Embryonic facial prominence (tissue), 1 donor: Measurements from ENCODE around the gene CUZD1.
"Not testable (repeated sequence)": the region's sequence is repeated elsewhere in the genome, so short reads cannot be mapped to it uniquely, and the experiment has no call there.

Source experiments
- DNase-seq: peaks from one replicate; pipeline ENCODE4 v3.0.0-alpha.2; 2016; ENCODE audit errors: extremely low spot score

Gene CUZD1

GRCh38 chr10:122845783-122846332, at the start of gene CUZD1:
Gene CUZD1 (minus strand): TSS chr10:122845857. CDS start chr10:122845843, 14 bp downstream.
- DNase-seq = no peak

DNA sequence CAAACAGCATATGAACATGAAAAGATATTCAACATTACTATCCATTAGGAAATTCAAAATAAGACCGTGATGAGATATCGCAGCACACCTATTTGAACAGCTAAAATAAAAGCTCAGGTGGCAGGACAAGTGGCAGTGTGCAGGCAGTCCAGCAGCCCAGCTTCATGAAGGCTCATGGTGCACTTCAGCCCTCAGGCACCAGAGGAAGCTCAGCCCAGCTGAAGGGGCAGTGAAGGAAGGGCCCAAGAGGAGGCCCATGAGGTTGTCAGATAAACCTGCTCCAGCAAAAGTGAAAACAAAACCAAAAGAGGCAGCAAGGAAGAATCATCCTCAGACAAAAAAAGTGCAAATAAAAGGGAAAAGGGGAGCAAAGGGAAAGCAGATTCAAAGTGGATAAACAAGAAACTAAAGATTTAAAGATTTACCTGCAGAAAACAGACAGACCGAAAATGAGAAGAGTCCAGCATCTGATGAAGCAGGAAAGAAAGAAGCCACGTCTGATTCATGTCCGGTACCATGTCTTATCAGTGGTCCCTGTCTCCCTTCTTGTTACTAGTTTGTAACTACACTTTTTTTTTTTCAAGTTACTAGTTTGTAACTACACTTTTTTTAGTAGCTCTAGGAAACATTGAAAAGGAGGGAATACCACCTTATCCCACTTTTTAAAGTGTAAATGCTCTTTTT, 48.7 kb upstream of the CUZD1 start:
- no peak for DNase-seq

DNA sequence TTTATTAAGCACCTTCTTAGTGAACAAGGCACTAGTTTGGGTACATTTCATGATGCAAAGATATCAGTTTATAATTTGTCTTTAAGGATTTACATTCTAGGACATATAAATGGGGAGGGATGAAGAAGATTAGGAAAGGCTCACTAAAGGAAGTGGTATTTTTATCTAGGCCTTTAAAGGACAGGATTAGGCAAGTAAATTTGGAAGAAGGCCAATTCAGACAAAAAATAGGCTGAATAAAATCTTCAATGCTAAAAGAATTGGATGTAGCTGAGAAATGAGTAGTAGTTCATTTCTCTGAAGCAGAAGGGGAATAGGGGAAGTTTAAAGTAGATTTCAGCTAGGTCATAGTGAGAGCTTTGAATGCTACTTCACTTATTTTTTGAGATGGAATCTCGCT, 38.5 kb upstream of the CUZD1 start:
- no peak for DNase-seq

GRCh38 chr10:122882766-122883165, 37.1 kb upstream of the CUZD1 start:
- DNase-seq = no peak

DNA sequence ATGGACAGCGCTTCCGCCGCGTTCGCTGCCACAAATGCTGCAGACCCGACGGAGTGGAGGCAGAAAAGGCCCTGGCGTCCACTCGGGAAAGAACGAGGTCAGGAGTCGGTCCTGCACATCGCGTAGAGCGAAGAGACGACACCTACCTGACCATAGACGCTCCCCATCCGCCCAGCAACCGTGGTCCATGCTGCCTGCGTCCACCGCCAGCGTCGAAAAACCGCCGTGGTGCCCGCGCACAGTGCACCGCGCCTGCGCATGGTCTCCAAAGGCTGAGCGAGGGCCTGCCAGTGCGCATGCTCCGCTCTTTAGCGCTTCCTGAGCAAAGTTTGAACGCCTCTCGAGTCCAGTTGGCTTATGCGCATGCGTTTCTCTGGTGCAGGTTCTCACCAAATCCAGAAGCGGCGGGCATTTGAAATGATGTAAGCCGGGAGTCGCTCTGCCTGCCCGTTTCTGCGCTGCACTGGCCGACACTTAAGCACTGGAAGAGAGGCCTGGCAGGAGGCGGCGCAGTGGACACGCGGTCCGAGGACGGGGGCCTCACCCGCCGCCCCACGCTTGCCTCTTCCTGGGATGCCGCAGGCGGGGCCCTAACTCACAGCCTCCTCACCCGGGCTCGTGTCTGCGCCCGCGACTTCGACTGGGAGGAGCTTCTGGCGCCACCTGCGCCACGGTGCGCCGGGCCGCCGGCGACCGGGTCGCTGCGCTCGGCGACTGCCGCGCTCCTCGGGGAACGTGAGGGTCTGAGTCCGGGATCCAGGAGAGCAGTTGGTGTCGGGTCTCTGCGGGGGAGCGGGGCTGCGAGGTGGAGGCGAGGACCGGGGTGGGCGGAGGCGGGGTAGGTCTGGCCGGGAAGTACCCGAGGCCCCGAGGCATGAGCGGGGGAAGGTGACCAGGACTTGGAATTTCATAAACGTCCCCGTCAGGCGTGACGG, 33.9 kb upstream of the CUZD1 start, which contains the start of gene FAM24B:
Gene FAM24B (minus strand): TSS at position 243 of the 935 bp plus-strand sequence. CDS start 29,066 bp downstream, outside the sequence.
- peak; percentile 93 for DNase-seq

DNA sequence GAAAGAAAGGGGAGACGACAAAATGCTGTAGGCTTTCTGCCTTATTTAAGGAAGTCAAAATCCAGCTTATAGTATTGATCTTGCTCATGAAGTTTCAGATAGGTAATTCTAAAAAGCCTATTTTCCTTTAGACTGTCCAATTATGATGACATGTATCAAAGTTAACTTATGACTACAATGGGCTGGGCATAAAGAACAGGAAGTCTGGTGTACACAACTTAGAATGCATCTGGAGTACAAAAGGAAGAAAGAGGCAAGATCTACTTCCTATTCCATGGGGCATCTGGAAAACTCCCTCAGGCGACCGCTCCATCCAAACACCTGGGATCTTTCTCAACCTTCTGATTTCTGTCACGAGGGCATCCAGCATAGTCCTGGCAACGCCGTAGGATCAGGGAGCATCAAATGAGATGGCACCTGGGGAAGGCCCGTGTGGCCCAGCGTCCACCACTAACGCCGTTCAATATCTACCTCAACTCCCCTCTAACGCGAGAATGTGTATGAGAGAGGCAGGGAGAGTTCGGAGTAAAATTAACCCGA, 33.2 kb upstream of the CUZD1 start:
- no peak for DNase-seq

DNA sequence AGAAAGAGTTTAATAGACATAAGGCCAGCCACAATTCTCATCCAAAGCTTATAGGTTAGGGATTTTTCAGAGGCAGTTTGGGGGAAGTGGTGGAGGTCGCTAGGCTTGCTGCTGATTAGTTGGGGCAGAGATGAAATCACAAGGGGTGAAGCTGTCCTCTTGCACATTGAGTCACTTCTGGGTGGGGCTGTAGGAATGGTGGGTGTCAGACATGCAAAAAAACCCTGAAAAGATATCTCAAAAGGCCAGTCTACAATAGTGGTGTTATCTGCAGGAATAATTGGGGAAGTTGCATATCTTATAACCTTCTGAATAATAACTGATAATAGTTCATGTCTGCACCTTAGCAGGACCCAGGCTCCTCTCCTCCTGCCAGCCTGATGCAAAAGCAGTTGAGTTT, 31.6 kb upstream of the CUZD1 start:
- DNase-seq = no peak

DNA sequence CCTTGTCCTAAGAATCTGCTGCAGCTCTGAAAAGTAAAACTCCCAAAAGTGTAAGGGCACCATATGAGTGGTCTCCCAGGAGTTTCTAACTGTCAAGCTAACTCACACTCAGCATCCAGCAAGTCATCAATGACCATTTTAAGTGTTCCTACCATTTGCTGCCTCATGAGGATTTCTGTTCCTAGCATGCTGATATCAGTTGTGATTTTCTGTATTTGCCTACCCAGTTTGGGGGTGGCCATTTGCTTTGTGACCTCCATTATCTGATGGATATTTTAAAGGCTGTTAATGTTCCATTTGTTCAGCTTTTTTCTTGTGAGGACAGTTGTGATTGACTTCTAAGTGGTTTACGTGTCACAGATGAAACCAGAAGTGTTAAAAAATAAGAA, 30.8 kb upstream of the CUZD1 start:
- no peak for DNase-seq

DNA sequence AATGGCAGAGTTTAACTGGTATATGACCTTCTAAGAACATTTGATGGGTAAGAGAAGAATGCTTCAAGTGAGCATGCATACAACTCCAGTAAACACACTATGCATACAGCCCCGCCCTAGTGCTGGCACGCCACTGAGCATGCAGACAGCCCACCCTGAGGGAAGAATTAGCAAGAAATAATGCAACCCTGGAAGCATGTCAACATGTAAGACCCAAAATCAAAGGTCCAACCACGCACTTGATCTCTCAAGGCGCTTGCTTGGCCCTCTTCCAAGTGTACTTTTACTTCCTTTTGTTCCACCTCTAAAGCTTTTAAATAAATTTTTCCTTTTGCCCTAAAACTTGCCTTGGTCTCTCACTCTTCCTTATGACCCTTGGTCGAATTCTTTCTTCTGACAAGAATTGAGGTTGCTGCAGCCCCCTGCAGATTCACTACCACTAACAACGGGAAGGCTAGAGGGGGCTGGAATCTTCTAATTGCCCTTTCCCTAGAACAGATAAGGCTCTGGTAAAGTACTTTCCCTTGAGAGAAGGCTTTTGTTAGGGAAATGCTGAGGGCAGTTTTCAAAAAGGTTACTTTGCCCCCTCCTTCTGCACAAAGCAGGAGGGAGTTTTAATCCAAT, 30.3 kb upstream of the CUZD1 start:
- no peak for DNase-seq

- DNase-seq = not testable (repeated sequence)
Observed at GRCh38 chr10:122871947-122872346, 26.3 kb upstream of the CUZD1 start.

DNA sequence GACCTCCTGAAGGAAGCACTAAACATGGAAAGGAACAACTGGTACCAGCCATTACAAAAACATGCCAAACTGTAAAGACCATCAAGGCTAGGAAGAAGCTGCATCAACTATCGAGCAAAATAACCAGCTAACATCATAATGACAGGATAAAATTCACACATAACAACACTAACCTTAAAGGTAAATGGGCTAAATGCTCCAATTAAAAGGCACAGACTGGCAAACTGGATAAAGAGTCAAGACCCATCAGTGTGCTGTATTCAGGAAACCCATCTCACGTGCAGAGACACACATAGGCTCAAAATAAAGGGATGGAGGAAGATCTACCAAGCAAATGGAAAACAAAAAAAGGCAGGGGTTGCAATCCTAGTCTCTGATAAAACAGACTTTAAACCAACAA, 23.1 kb upstream of the CUZD1 start:
- not testable (repeated sequence) for DNase-seq

- DNase-seq = not testable (repeated sequence)
Observed at GRCh38 chr10:122866757-122867482, 21.3 kb upstream of the CUZD1 start.

DNA sequence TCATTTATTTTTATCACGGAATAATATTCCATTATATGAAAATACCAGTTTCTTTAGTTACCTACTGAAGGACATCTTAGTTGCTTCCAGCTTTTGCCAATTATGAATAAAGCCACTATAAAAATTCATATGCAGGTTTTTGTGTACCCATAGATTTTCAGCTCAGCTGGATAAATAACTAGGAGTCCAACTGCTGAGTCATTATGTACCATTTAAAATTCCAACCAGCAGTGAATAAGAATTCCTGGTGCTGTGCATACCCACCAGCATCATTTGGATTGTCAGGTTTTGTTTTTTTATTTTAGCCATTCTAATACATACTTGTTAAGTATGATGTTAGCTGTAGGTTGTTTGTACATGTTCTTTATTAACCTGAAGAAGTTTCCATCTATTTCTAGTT, 19.2 kb upstream of the CUZD1 start:
- DNase-seq = no peak

DNA sequence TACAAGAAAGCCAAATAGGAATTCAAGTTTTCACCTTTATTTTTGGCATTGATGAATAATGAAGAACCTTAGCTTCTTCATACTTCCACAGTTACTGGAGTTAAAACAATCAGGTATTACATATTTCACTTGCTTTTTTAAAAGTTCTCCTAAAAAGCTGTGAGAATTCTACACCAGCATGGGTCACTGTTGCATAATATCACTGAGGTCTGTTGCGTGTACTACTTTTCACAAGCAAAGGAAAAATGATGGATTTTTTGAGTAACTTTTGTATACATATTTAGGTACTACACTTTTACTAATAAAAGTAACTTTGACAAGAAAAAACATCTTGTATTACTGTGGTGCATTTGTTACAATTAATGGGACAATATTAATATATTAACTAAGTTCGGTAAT, 18.5 kb upstream of the CUZD1 start:
- DNase-seq = no peak

DNA sequence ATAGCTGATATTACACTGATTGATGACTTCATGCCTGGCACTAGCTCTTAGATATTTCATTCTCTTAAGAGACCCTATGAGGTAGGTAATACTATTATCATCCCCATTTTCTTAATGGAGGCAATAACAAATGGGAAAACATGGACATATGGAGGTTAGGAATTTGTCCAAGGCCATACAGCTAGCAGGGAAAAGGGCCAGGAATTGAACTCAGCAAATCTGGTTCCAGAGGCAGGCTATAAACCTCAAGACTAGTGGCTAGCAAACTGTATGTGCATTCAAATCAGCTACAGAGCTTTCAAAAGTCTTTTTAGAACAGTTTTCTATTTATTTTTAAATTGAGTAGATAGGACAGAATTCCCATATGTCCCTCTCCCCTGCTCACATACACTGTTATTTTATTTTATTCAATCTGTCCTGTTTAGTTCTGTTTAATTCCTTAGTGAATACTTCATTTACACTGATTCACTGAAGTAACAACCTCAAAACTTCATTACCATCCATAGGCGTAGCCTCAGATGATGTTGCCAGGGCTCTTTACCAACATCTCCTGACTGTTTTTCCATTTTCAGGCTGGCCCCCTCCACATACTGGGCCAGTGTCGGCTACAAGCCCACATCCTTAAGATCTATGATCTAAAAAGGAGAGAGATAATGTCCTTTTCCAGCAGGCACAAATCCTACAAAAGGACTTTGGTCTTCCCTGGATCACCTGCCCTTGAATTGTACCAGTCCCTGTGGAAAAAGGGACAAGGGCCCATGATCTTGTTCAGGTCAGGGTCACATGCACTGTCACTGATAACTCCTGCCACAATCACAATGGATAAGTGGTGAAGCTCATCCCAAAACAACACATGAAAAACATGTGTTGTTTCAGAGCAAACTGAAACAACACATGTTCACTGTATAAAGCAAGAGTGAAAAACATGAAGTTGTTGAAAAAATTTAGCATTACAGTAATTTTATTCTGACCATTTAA, 17.8 kb upstream of the CUZD1 start:
- no peak for DNase-seq

GRCh38 chr10:122861711-122862161, 16.1 kb upstream of the CUZD1 start:
- no peak for DNase-seq

DNA sequence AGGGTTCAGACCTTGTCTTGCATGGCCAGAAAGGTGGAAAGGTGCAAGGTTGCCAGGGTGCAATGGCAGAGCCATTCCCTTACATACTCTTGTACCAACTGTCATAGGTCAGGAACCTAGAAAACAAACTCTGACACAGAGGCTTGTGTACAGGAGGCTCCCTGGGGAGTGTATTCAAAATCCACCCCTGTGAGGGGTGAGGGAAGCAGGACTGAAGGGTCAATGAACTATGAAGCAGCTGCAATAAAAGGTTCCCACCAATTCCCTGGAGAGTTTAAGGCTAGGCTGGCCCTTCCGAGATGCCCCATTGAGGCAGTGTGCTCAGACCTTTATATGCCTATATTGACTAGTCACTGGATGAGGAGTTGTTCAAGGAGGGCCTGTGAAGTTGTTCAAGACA, 13.9 kb upstream of the CUZD1 start:
- DNase-seq = no peak

DNA sequence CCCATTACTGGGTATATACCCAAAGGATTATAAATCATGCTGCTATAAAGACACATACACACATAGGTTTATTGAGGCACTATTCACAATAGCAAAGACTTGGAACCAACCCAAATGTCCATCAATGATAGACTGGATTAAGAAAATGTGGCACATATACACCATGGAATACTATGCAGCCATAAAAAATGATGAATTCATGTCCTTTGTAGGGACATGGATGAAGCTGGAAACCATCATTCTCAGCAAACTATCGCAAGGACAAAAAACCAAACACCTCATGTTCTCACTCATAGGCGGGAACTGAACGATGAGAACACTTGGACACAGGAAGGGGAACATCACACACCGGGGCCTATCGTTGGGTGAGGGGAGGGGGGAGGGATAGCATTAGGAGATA, 12.4 kb upstream of the CUZD1 start:
- not testable (repeated sequence) for DNase-seq

DNA sequence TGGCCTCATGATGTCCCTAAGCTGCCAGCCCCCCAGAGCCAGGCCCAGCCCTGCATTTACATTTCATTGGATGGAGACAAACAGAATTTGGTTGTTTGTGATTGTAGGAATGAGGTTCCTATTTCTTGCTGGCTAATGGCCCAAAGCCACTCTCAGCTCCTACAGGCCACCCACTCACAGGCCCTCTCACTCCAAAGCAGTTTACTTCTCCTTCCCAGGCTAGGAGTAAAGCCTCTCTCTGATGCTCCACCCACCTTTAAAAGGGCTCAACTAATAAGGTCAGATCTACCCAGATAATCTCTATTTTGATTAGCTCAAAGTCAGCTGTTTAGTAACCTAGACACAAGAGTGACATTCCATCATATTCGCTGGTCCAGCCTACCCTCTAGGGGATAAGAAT, 11.2 kb upstream of the CUZD1 start:
- no peak for DNase-seq

DNA sequence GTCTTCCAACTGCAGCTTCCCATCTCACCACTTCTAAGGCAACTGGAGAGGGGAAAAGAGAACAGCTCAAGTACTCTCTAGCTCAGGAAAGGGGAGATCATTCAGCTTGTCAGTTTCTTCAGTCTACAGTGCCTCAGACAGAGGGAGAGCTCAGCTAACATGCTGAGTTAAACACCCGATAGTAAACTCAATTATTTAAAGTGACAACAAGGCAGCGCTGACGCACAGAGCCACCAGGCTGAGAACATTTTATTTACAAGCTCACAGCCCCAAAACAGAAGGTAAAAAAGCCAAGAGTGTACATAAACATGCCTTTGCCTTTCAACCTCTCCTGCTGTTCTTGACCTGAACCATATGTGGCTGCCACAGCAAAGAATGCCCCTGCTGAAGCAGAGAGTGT, 10.1 kb upstream of the CUZD1 start:
- DNase-seq = no peak
